Measurements from ENCODE around the gene UBE2S.

DNA sequence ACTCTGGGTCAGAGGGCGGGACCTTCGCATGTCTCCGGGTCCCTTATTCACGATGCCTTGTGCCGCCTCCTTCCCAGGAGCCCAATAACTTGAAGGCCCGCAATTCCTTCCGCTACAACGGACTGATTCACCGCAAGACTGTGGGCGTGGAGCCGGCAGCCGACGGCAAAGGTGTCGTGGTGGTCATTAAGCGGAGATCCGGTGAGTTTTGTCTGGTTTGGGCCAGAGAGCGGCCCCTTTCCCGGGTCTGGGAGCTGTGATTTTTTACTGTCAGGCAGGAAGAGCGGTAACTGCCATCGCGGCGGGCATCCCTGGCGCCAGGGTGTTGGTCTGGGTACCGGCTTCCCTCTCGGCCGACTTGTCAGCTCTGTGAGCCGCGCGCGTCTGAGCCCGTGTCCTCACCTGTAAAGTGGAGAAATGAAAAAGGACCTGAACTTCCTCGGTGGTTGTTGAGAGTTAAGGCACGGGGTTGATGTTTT, 21.1 kb downstream of the UBE2S start:
- no peak for TF ChIP-seq POLR2AphosphoS5 (IDR thresholded peaks at IDR 0.05; ENCODE audit: low read depth, low read length)
- TF ChIP-seq, protein P1, sequence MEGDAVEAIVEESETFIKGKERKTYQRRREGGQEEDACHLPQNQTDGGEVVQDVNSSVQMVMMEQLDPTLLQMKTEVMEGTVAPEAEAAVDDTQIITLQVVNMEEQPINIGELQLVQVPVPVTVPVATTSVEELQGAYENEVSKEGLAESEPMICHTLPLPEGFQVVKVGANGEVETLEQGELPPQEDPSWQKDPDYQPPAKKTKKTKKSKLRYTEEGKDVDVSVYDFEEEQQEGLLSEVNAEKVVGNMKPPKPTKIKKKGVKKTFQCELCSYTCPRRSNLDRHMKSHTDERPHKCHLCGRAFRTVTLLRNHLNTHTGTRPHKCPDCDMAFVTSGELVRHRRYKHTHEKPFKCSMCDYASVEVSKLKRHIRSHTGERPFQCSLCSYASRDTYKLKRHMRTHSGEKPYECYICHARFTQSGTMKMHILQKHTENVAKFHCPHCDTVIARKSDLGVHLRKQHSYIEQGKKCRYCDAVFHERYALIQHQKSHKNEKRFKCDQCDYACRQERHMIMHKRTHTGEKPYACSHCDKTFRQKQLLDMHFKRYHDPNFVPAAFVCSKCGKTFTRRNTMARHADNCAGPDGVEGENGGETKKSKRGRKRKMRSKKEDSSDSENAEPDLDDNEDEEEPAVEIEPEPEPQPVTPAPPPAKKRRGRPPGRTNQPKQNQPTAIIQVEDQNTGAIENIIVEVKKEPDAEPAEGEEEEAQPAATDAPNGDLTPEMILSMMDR (IDR thresholded peaks at IDR 0.05), result no peak
